Measurements from ENCODE around the gene SEPTIN6.

Gene SEPTIN6

GRCh38 chrX:119693040-119693995 lies at the start of gene SEPTIN6:
Gene SEPTIN6, minus strand, starts transcription at chrX:119693168. Its CDS starts 63 bp downstream, at chrX:119693105.
- DNase-seq (ENCODE audit: low spot score) = no peak

GRCh38 chrX:119738742-119739141 lies 45.8 kb upstream of the SEPTIN6 start:
- DNase-seq (ENCODE audit: low spot score) = no peak

GRCh38 chrX:119736206-119736764 lies 43.3 kb upstream of the SEPTIN6 start:
- DNase-seq (ENCODE audit: low spot score) = no peak

- no peak for DNase-seq (ENCODE audit: low spot score)
Measured at GRCh38 chrX:119735467-119735866, 42.5 kb upstream of the SEPTIN6 start.

GRCh38 chrX:119734897-119735339 lies 42.0 kb upstream of the SEPTIN6 start:
- DNase-seq (ENCODE audit: low spot score) = peak; percentile 23

GRCh38 chrX:119729408-119730201 lies 36.6 kb upstream of the SEPTIN6 start:
- peak; percentile 1 for DNase-seq (ENCODE audit: low spot score)

GRCh38 chrX:119728487-119728886 lies 35.5 kb upstream of the SEPTIN6 start:
- DNase-seq (ENCODE audit: low spot score) = no peak

GRCh38 chrX:119726900-119727555 lies 34.1 kb upstream of the SEPTIN6 start:
- DNase-seq (ENCODE audit: low spot score) = no peak

GRCh38 chrX:119721926-119722325 lies 29.0 kb upstream of the SEPTIN6 start:
- no peak for DNase-seq (ENCODE audit: low spot score)

- DNase-seq (ENCODE audit: low spot score) = no peak
Measured at GRCh38 chrX:119721487-119721886, 28.5 kb upstream of the SEPTIN6 start.

- DNase-seq (ENCODE audit: low spot score) = no peak
Measured at GRCh38 chrX:119709630-119710029, 16.7 kb upstream of the SEPTIN6 start.

- no peak for DNase-seq (ENCODE audit: low spot score)
Measured at GRCh38 chrX:119708936-119709335, 16.0 kb upstream of the SEPTIN6 start.

- no peak for DNase-seq (ENCODE audit: low spot score)
Measured at GRCh38 chrX:119706616-119707015, 13.6 kb upstream of the SEPTIN6 start.

- DNase-seq (ENCODE audit: low spot score) = no peak
Measured at GRCh38 chrX:119698845-119699244, 5.9 kb upstream of the SEPTIN6 start.

GRCh38 chrX:119696251-119696890 lies 3.4 kb upstream of the SEPTIN6 start:
- no peak for DNase-seq (ENCODE audit: low spot score)

GRCh38 chrX:119695535-119696050 lies 2.6 kb upstream of the SEPTIN6 start:
- no peak for DNase-seq (ENCODE audit: low spot score)

GRCh38 chrX:119694601-119695534 lies 1.9 kb upstream of the SEPTIN6 start:
- DNase-seq (ENCODE audit: low spot score) = no peak

- DNase-seq (ENCODE audit: low spot score) = no peak
Measured at GRCh38 chrX:119693996-119694451, 1.1 kb upstream of the SEPTIN6 start.

- DNase-seq (ENCODE audit: low spot score) = no peak
Measured at GRCh38 chrX:119692191-119693039, 553 bp downstream of the SEPTIN6 start.

All from putamen (tissue), 1 donor.